Loucy (cell line): ENCODE results near the gene LRP1-AS.

ENCODE experiments used
- H2AFZ ChIP-seq: fragments of 200-600 bp; sonication (generic); 2 replicates; pipeline ENCODE4 v1.6.0; 2016; ENCODE audit warnings: antibody characterized with exemption, mild to moderate bottlenecking, low read length, moderate library complexity
- H3F3A ChIP-seq: fragments of 200-600 bp; 2 replicates; pipeline ENCODE4 v1.6.0; 2016; ENCODE audit warnings: antibody characterized with exemption, low read depth, mild to moderate bottlenecking
- H3K27me3 ChIP-seq: fragments of 200-600 bp; sonication (generic); 2 replicates; pipeline ENCODE4 v1.6.1; 2014; ENCODE audit warnings: low read length, mild to moderate bottlenecking; ENCODE audit not compliant: insufficient read depth, poor library complexity, severe bottlenecking
- H3K36me3 ChIP-seq: fragments of 200-600 bp; sonication (generic); 2 replicates; pipeline ENCODE4 v1.6.1; 2016; ENCODE audit warnings: low read length; ENCODE audit not compliant: insufficient read depth
- H3K4me1 ChIP-seq: fragments of 200-600 bp; sonication (generic); 2 replicates; pipeline ENCODE4 v1.5.1; 2014; ENCODE audit warnings: low read length, mild to moderate bottlenecking; ENCODE audit not compliant: insufficient read depth, poor library complexity, severe bottlenecking
- H3K4me2 ChIP-seq: fragments of 200-600 bp; sonication (generic); 2 replicates; pipeline ENCODE4 v1.6.0; 2014; ENCODE audit warnings: antibody characterized with exemption, low read length, low read depth, mild to moderate bottlenecking; ENCODE audit not compliant: poor library complexity, severe bottlenecking
- H3K4me3 ChIP-seq: fragments of 200-600 bp; sonication (generic); 2 replicates; pipeline ENCODE4 v1.5.1; 2014; ENCODE audit warnings: low read length, mild to moderate bottlenecking, mixed read lengths; ENCODE audit not compliant: poor library complexity, severe bottlenecking
- H3K79me2 ChIP-seq: fragments of 200-600 bp; sonication (generic); 2 replicates; pipeline ENCODE4 v1.6.1; 2014; ENCODE audit warnings: low read length; ENCODE audit not compliant: insufficient read depth
- H3K9ac ChIP-seq: fragments of 200-600 bp; sonication (generic); 2 replicates; pipeline ENCODE4 v1.6.0; 2014; ENCODE audit warnings: mild to moderate bottlenecking, low read depth, low read length, moderate library complexity; ENCODE audit not compliant: poor library complexity, severe bottlenecking
- H3K9me2 ChIP-seq: fragments of 200-600 bp; sonication (generic); replicated peaks from 2 replicates; pipeline ENCODE4 v1.6.1; 2016; ENCODE audit warnings: low read depth, low read length, mixed read lengths
- H3K9me3 ChIP-seq: fragments of 200-600 bp; sonication (generic); 2 replicates; pipeline ENCODE4 v1.6.1; 2014; ENCODE audit warnings: mild to moderate bottlenecking, antibody characterized with exemption, low read length, low read depth; ENCODE audit not compliant: insufficient read depth
- H4K20me1 ChIP-seq: fragments of 200-600 bp; sonication (generic); 2 replicates; pipeline ENCODE4 v1.6.0; 2014; ENCODE audit warnings: antibody characterized with exemption, low read length, mild to moderate bottlenecking; ENCODE audit not compliant: insufficient read depth, poor library complexity, severe bottlenecking
- CTCF ChIP-seq: fragments of 200-600 bp; sonication (generic); conservative IDR thresholded peaks from 2 replicates; pipeline ENCODE4 v1.5.1; 2014; ENCODE audit warnings: mild to moderate bottlenecking, antibody characterized with exemption, low read length
- EZH2phosphoT487 ChIP-seq: fragments of 200-600 bp; IDR thresholded peaks from 2 replicates; pipeline ENCODE4 v1.6.1; 2018; ENCODE audit warnings: antibody characterized with exemption, mild to moderate bottlenecking, moderate library complexity, borderline replicate concordance

LRP1-AS gene

GRCh38 chr12:57164966-57165625 is 17.7 kb upstream of the LRP1-AS start:
- H3K79me2 ChIP-seq: no peaks in the 10 kb centered on the region
- no peaks in the 10 kb centered on the region for H3K36me3 ChIP-seq
- no peaks in the 10 kb centered on the region for H3F3A ChIP-seq
- H3K9me2 ChIP-seq: no peaks in the 10 kb centered on the region
- H3K9me3 ChIP-seq: no peaks in the 10 kb centered on the region
- TF ChIP-seq EZH2phosphoT487 (no peak), CTCF (no peak)
- H3K27me3 ChIP-seq: no peaks in the 10 kb centered on the region
- H3K9ac ChIP-seq: no peak overlapping the region
- H4K20me1 ChIP-seq: no peaks in the 10 kb centered on the region
- no peak overlapping the region for H3K4me2 ChIP-seq
- no peaks in the 10 kb centered on the region for H3K4me1 ChIP-seq
- no peak overlapping the region for H2AFZ ChIP-seq
- H3K4me3 ChIP-seq: no peak overlapping the region

- Histone ChIP-seq H3K9ac (no peak overlapping the region), H3K4me1 (no peaks in the 10 kb centered on the region), H3K9me2 (no peaks in the 10 kb centered on the region), H3K79me2 (no peaks in the 10 kb centered on the region), H3K36me3 (no peaks in the 10 kb centered on the region), H3F3A (no peaks in the 10 kb centered on the region), H3K9me3 (no peaks in the 10 kb centered on the region), H3K27me3 (no peaks in the 10 kb centered on the region), H3K4me3 (no peak overlapping the region), H3K4me2 (no peak overlapping the region), H2AFZ (no peak overlapping the region), H4K20me1 (no peaks in the 10 kb centered on the region)
- TF ChIP-seq EZH2phosphoT487: no peak
Observed at GRCh38 chr12:57164454-57164853, 17.0 kb upstream of the LRP1-AS start.

GRCh38 chr12:57162553-57163125 is 15.2 kb upstream of the LRP1-AS start:
- Histone ChIP-seq H3F3A (no peaks in the 10 kb centered on the region), H4K20me1 (no peaks in the 10 kb centered on the region), H3K4me1 (peaks cover 14% of the 10 kb centered on the region), H3K9me2 (no peaks in the 10 kb centered on the region), H3K9me3 (no peaks in the 10 kb centered on the region), H3K4me3 (no peak overlapping the region), H3K79me2 (no peaks in the 10 kb centered on the region), H3K36me3 (no peaks in the 10 kb centered on the region), H3K27me3 (no peaks in the 10 kb centered on the region), H3K4me2 (no peak overlapping the region), H3K9ac (no peak overlapping the region), H2AFZ (no peak overlapping the region)
- TF ChIP-seq EZH2phosphoT487 (no peak), CTCF (no peak)

GRCh38 chr12:57161491-57161890 is 14.1 kb upstream of the LRP1-AS start:
- Histone ChIP-seq H3K36me3 (no peaks in the 10 kb centered on the region), H3K9me2 (no peaks in the 10 kb centered on the region), H3K27me3 (no peaks in the 10 kb centered on the region), H3K9me3 (no peaks in the 10 kb centered on the region), H3K4me2 (no peak overlapping the region), H2AFZ (no peak overlapping the region), H3K4me1 (peaks cover 16% of the 10 kb centered on the region), H3K79me2 (no peaks in the 10 kb centered on the region), H4K20me1 (no peaks in the 10 kb centered on the region), H3K4me3 (no peak overlapping the region), H3F3A (no peaks in the 10 kb centered on the region), H3K9ac (no peak overlapping the region)
- TF ChIP-seq EZH2phosphoT487 (no peak), CTCF (no peak)
